Measurements from ENCODE around the gene KIAA0930.

- TF ChIP-seq PATZ1 (CRISPR knock-in tag; IDR thresholded peaks at IDR 0.05; ENCODE audit: borderline replicate concordance) (no peak), SNAI2 (CRISPR knock-in tag; IDR thresholded peaks at IDR 0.05) (no peak), BACH2 (CRISPR knock-in tag; IDR thresholded peaks at IDR 0.05; ENCODE audit: borderline replicate concordance) (no peak)
Measured at GRCh38 chr22:45208696-45208992, 32.0 kb downstream of the KIAA0930 start.

Measured in SK-N-SH treated with all-trans-retinoic acid at 6 μM for 48 hours (cell line).